Esophagus muscularis mucosa (tissue), 4 donors: ENCODE measurements around the gene DYNLRB1. TPM values are rescaled to one million over a fixed set of nuclear protein-coding genes. Genes with fewer than 3 reads are reported as not detected.

Experiments
- DNase-seq: peaks from one replicate; pipeline ENCODE4 v3.0.0-alpha.2; 2017; ENCODE audit errors: extremely low spot score
- H3K27ac ChIP-seq, 4 donors: fragments of 200-600 bp; sonication (generic); replicated peaks in 1 of 4; 1 replicate in 3 of 4; 2 replicates in 1 of 4; pipeline ENCODE4 v1.5.1; 2016 to 2019; ENCODE audit warnings: mild to moderate bottlenecking in 1 of 4
- H3K27me3 ChIP-seq, 4 donors: fragments of 200-600 bp; sonication (generic); one replicate each; pipeline versions ENCODE4 v1.5.1 to v1.6.0; 2016 to 2019
- H3K36me3 ChIP-seq, 4 donors: fragments of 200-600 bp; sonication (generic); one replicate each; pipeline ENCODE4 v1.5.1; 2016 to 2019
- H3K4me1 ChIP-seq, 4 donors: fragments of 200-600 bp; sonication (generic); one replicate each; pipeline ENCODE4 v1.5.1; 2016 to 2019
- H3K4me3 ChIP-seq, 4 donors: fragments of 200-600 bp; sonication (generic); 1 replicate in 2 of 4; 2 replicates in 2 of 4; pipeline ENCODE4 v1.5.1; 2016 to 2019; ENCODE audit warnings: mild to moderate bottlenecking in 4 of 4, moderate library complexity in 1 of 4
- H3K9me3 ChIP-seq, 4 donors: fragments of 200-600 bp; sonication (generic); 1 replicate in 3 of 4; 2 replicates in 1 of 4; pipeline ENCODE4 v1.5.1; 2016 to 2019
- CTCF ChIP-seq, 3 experiments: fragments of 200-600 bp in 2 of 3; fragments of 450-650 bp in 1 of 3; sonication (generic) in 2 of 3; IDR thresholded peaks; one replicate each; pipeline ENCODE4 v1.5.1; 2017 to 2019; ENCODE audit warnings: antibody characterized with exemption in 3 of 3, mild to moderate bottlenecking in 2 of 3, moderate library complexity in 1 of 3
- EP300 ChIP-seq: sonication (generic); formaldehyde crosslinking; IDR thresholded peaks from one replicate; pipeline ENCODE4 v1.6.1; 2017; ENCODE audit warnings: antibody characterized with exemption
- POLR2A ChIP-seq: fragments of 450-650 bp; IDR thresholded peaks from one replicate; pipeline ENCODE4 v1.6.1; 2017; ENCODE audit warnings: antibody characterized with exemption, moderate library complexity, mild to moderate bottlenecking, low read depth
- POLR2AphosphoS5 ChIP-seq, 2 donors: sonication (generic); formaldehyde crosslinking; IDR thresholded peaks; one replicate each; pipeline ENCODE4 v1.6.1; 2017; ENCODE audit warnings: antibody characterized with exemption in 2 of 2
- WGBS: methylation state at CpG from one replicate; pipeline ENCODE4 v1.1.5; 2018; 5-methylcytosine and 5-hydroxymethylcytosine counted together
- intact Hi-C: fragments of 100-400 bp; cut with DNase I; formaldehyde crosslinking; loops from one replicate; pipeline ENCODE4 v1.15.1; 2023
- total RNA-seq, 4 donors: library from RNA; depleted of rRNA; stranded (reverse); fragments of >200 nt; gene quantifications; one replicate each; pipeline versions ENCODE4 v1.1.0 to v1.2.1, GENCODE V29; 2016

The DYNLRB1 gene
- total RNA-seq, 4 donors from 2014 or later: 152 to 252 (median 191) TPM

GRCh38 chr20:34581341-34582184 is 65.3 kb downstream of the DYNLRB1 start:
- peak; percentile 85 for DNase-seq
- intact Hi-C loops: no loop called here
- no peaks in the 10 kb centered on the region for H3K27me3 ChIP-seq
- 86% methylated on average over 11 of the region's 11 CpGs for WGBS
- no peak for TF ChIP-seq POLR2AphosphoS5 (IDR thresholded peaks at IDR 0.05)
- TF ChIP-seq CTCF (IDR thresholded peaks at IDR 0.05): no peak
- no peak for TF ChIP-seq POLR2A
- TF ChIP-seq EP300: no peak
- H3K4me3 ChIP-seq: no peak overlapping the region
- H3K4me1 ChIP-seq: peaks cover 22 to 43% (median 32%) of the 10 kb centered on the region in 4 donors
- H3K9me3 ChIP-seq: no peaks in the 10 kb centered on the region
- peak overlapping the region; percentile 50 to 65 (median 64) for H3K27ac ChIP-seq
- peaks cover 0 to 51% (median 20%) of the 10 kb centered on the region in 4 donors for H3K36me3 ChIP-seq

GRCh38 chr20:34582221-34582620 is 66.0 kb downstream of the DYNLRB1 start:
- peaks cover 22 to 43% (median 33%) of the 10 kb centered on the region in 4 donors for H3K4me1 ChIP-seq
- WGBS: 71% methylated on average over 4 of the region's 4 CpGs
- peak; percentile 14 for DNase-seq
- H3K36me3 ChIP-seq: peaks cover 0 to 54% (median 20%) of the 10 kb centered on the region in 4 donors
- H3K4me3 ChIP-seq: no peak overlapping the region
- intact Hi-C loops: no loop called here
- no peaks in the 10 kb centered on the region for H3K27me3 ChIP-seq
- H3K9me3 ChIP-seq: no peaks in the 10 kb centered on the region
- TF ChIP-seq POLR2AphosphoS5 (IDR thresholded peaks at IDR 0.05) (no peak), POLR2A (no peak), EP300 (no peak), CTCF (IDR thresholded peaks at IDR 0.05) (no peak)
- H3K27ac ChIP-seq: peak overlapping the region; percentile 50 to 65 (median 64)

GRCh38 chr20:34582911-34583310 is 66.7 kb downstream of the DYNLRB1 start:
- TF ChIP-seq CTCF (IDR thresholded peaks at IDR 0.05): no peak
- TF ChIP-seq EP300: no peak
- no peak for TF ChIP-seq POLR2AphosphoS5 (IDR thresholded peaks at IDR 0.05)
- no peak for TF ChIP-seq POLR2A

GRCh38 chr20:34583544-34583943 is 67.3 kb downstream of the DYNLRB1 start:
- intact Hi-C loops: no loop called here
- H3K4me3 ChIP-seq: no peak overlapping the region
- no peaks in the 10 kb centered on the region for H3K27me3 ChIP-seq
- 74% methylated on average over 5 of the region's 6 CpGs for WGBS
- DNase-seq: peak; percentile 39
- peaks cover 22 to 40% (median 26%) of the 10 kb centered on the region in 4 donors for H3K4me1 ChIP-seq
- TF ChIP-seq POLR2AphosphoS5 (IDR thresholded peaks at IDR 0.05): no peak
- TF ChIP-seq CTCF (IDR thresholded peaks at IDR 0.05): no peak
- no peak for TF ChIP-seq EP300
- no peak for TF ChIP-seq POLR2A
- no peaks in the 10 kb centered on the region for H3K9me3 ChIP-seq
- H3K27ac ChIP-seq: no peak overlapping the region
- H3K36me3 ChIP-seq: peaks cover 0 to 62% (median 20%) of the 10 kb centered on the region in 4 donors

More at GRCh38 chr20:34582911-34583310, 66.7 kb downstream of the DYNLRB1 start:
- Histone ChIP-seq H3K36me3 (peaks cover 0 to 61% (median 20%) of the 10 kb centered on the region in 4 donors), H3K4me3 (no peak overlapping the region), H3K27me3 (no peaks in the 10 kb centered on the region), H3K27ac (peak overlapping the region in 1 of 4 donors; percentile 63), H3K4me1 (peaks cover 22 to 43% (median 30%) of the 10 kb centered on the region in 4 donors), H3K9me3 (no peaks in the 10 kb centered on the region)
- DNase-seq: peak; percentile 64
- WGBS: 100% methylated on average over 3 of the region's 4 CpGs
- intact Hi-C loops: no loop called here
